Measurements from ENCODE around the gene SAMD15. TPM values are rescaled to one million over a fixed set of nuclear protein-coding genes. Genes with fewer than 3 reads are reported as not detected.

Gene SAMD15
- total RNA-seq, 1 experiment from 2014 or later: 0.86 TPM

GRCh38 chr14:77359626-77360025 is 17.6 kb upstream of the SAMD15 start:
- Mint-ChIP-seq H3K27me3 (ENCODE audit: insufficient read depth, unreplicated experiment) (no peaks in the 10 kb centered on the region), H3K27ac (ENCODE audit: low read depth, unreplicated experiment) (no peak overlapping the region), H3K4me1 (ENCODE audit: insufficient read depth, unreplicated experiment) (no peaks in the 10 kb centered on the region), H3K4me3 (ENCODE audit: unreplicated experiment) (no peak overlapping the region), H3K9me3 (ENCODE audit: unreplicated experiment) (no peaks in the 10 kb centered on the region), H3K36me3 (ENCODE audit: insufficient read depth, unreplicated experiment) (peaks cover 8% of the 10 kb centered on the region)
- intact Hi-C loops (cut with micrococcal nuclease): no loop called here
- CTCF ChIA-PET: interaction anchor here (0.8 to 1.1 kb wide), 2 partner anchors 38 to 59 kb away, joined by 3 read pairs; no protein-coding TSS in a partner anchor
- POLR2A ChIA-PET: interaction anchor here (2.0 kb wide), 1 partner anchor 17 kb away, joined by 8 read pairs; the partner anchor contains the start of genes SAMD15 and TMED8
- no peak for DNase-seq (ENCODE audit: unreplicated experiment)
- no peak for TF ChIP-seq CTCF (IDR thresholded peaks at IDR 0.05; ENCODE audit: unreplicated experiment)
- BruUV-seq (replicated peaks): no TSS peak

DNA sequence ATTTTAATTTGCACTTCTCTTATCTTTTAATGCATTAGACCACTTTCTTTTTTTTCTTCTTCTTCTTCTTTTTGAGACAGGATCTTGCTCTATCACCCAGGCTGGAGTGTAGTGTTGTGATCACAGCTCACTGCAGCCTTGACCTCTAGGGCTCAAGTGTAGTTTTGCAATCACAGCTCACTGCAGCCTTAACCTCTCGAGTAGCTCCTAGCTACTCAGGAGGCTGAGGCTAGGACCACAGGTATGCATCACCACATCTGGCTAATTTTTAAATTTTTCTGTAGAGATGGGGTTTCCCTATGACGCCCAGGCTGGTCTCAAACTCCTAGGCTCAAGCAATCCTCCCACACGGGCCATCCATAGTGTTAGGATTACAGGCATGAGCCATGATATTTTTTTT is 13.0 kb upstream of the SAMD15 start:
- no peak overlapping the region for H3K27ac Mint-ChIP-seq (ENCODE audit: low read depth, unreplicated experiment)
- no peak for TF ChIP-seq CTCF (IDR thresholded peaks at IDR 0.05; ENCODE audit: unreplicated experiment)
- H3K36me3 Mint-ChIP-seq (ENCODE audit: insufficient read depth, unreplicated experiment): peaks cover 8% of the 10 kb centered on the region
- H3K4me3 Mint-ChIP-seq (ENCODE audit: unreplicated experiment): no peak overlapping the region
- intact Hi-C loops (cut with micrococcal nuclease): no loop called here
- ChIA-PET POLR2A (no interaction called here), CTCF (interaction anchor here (1.5 kb wide), 1 partner anchor 48 kb away, joined by 3 read pairs; no protein-coding TSS in a partner anchor)
- no TSS peak for BruUV-seq (replicated peaks)
- no peaks in the 10 kb centered on the region for H3K9me3 Mint-ChIP-seq (ENCODE audit: unreplicated experiment)
- DNase-seq (ENCODE audit: unreplicated experiment): no peak
- H3K4me1 Mint-ChIP-seq (ENCODE audit: insufficient read depth, unreplicated experiment): no peaks in the 10 kb centered on the region
- H3K27me3 Mint-ChIP-seq (ENCODE audit: insufficient read depth, unreplicated experiment): no peaks in the 10 kb centered on the region

DNA sequence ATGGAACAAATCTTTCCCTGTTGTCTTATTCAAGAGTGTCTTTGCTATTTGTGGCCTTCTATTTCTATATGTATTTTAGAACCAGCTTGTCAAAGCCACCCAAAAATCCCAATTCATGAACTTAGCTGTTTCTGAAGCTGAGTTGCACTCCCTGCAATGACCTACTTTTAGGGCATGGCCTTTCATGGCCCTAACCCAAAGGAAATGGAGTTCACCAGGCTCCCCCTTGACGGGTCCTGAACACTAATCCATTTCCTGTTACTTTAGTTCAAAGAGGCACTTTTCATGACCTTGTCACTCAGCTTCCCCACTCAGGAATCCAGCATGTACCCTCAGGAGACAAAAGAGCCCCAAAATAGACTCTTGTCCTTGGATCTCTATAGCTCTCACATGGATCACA is 7.9 kb upstream of the SAMD15 start:
- no TSS peak for BruUV-seq (replicated peaks)
- DNase-seq (ENCODE audit: unreplicated experiment): no peak
- no peaks in the 10 kb centered on the region for H3K4me1 Mint-ChIP-seq (ENCODE audit: insufficient read depth, unreplicated experiment)
- CTCF ChIA-PET: interaction anchor here (0.6 to 0.7 kb wide), 2 partner anchors 28 to 248 kb away, joined by 3 read pairs; no protein-coding TSS in a partner anchor
- H3K9me3 Mint-ChIP-seq (ENCODE audit: unreplicated experiment): no peaks in the 10 kb centered on the region
- no peak overlapping the region for H3K4me3 Mint-ChIP-seq (ENCODE audit: unreplicated experiment)
- POLR2A ChIA-PET: no interaction called here
- no peaks in the 10 kb centered on the region for H3K27me3 Mint-ChIP-seq (ENCODE audit: insufficient read depth, unreplicated experiment)
- no peak for TF ChIP-seq CTCF (IDR thresholded peaks at IDR 0.05; ENCODE audit: unreplicated experiment)
- intact Hi-C loops (cut with micrococcal nuclease): no loop called here
- H3K27ac Mint-ChIP-seq (ENCODE audit: low read depth, unreplicated experiment): no peak overlapping the region
- no peaks in the 10 kb centered on the region for H3K36me3 Mint-ChIP-seq (ENCODE audit: insufficient read depth, unreplicated experiment)

GRCh38 chr14:77372304-77372841 is 4.8 kb upstream of the SAMD15 start:
- intact Hi-C loops (cut with micrococcal nuclease): no loop called here
- Mint-ChIP-seq H3K4me3 (ENCODE audit: unreplicated experiment) (no peak overlapping the region), H3K27ac (ENCODE audit: low read depth, unreplicated experiment) (no peak overlapping the region), H3K4me1 (ENCODE audit: insufficient read depth, unreplicated experiment) (peaks cover 12% of the 10 kb centered on the region), H3K27me3 (ENCODE audit: insufficient read depth, unreplicated experiment) (no peaks in the 10 kb centered on the region), H3K9me3 (ENCODE audit: unreplicated experiment) (no peaks in the 10 kb centered on the region), H3K36me3 (ENCODE audit: insufficient read depth, unreplicated experiment) (no peaks in the 10 kb centered on the region)
- ChIA-PET POLR2A (no interaction called here), CTCF (no interaction called here)
- no TSS peak for BruUV-seq (replicated peaks)
- no peak for TF ChIP-seq CTCF (IDR thresholded peaks at IDR 0.05; ENCODE audit: unreplicated experiment)
- DNase-seq (ENCODE audit: unreplicated experiment): no peak

All from MCF 10A (cell line).